GM19395 (cell line): ENCODE data around the gene B3GNT7.
A peak's percentile ranks its signal among the peaks of the same experiment; 100 is the strongest.
"Not testable (repeated sequence)": the region's sequence is repeated elsewhere in the genome, so short reads cannot be mapped to it uniquely, and the experiment has no call there.

Source experiments
- ATAC-seq: cut with Tn5 transposase; IDR thresholded peaks from one replicate; pipeline ENCODE4 v1.9.1; 2021; ENCODE audit warnings: mild to moderate bottlenecking, moderate library complexity; ENCODE audit not compliant: unreplicated experiment

Gene B3GNT7

DNA sequence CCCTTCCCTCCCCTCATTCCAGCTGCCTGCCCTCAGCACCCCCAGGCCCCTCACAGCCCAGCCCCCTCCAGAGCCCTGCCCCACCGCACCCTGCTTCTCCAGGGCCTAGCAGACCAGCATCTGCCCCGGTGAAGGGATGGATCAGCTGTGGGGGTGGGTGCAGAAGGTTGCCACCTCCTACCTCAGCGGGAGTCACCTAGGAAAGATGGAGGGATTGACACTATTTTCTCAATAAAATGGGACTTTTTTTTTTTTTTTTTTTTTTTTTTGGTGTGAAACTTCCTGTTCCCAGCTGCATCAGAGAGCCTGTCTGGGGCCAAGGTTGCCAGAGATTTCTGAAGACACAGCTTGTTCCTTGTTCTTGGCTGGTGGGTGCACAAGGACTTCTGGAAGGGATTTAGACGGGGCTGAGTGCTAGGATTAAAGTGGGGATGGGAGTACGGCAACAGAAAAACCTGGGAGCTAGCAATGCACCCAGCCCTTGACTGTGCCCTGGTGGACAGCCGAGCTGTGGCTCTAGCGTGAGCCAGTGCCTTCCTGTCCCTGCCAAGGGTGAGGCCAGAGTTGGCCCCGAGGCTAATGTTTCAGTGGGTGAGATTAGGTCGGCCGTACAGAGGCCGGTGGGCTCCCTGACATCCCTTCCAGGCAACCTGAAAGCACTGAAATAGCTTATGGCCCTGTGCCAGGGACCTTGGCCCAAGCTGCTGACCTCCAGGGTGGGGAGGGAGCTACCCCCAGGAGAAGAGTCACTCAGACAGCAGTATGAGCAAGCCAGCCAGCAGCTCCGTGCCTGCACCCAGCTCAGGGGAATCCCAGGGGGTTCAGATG lies 4.6 kb downstream of the B3GNT7 start:
- ATAC-seq: no peak

DNA sequence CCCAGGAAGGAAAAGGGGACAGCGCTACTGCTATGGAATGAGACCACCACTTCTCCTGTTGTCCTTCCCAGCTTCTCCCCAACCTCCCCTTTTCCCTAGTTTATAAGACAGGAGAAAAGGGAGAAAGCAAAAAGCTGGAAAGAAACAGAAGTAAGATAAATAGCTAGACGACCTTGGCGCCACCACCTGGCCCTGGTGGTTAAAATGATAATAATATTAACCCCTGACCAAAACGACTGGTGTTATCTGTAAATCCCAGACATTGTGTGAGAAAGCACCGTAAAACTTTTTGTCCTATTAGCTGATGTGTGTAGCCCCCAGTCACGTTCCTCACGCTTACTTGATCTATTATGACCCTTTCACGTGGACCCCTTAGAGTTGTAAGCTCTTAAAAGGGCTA lies 5.2 kb downstream of the B3GNT7 start:
- ATAC-seq: not testable (repeated sequence)

DNA sequence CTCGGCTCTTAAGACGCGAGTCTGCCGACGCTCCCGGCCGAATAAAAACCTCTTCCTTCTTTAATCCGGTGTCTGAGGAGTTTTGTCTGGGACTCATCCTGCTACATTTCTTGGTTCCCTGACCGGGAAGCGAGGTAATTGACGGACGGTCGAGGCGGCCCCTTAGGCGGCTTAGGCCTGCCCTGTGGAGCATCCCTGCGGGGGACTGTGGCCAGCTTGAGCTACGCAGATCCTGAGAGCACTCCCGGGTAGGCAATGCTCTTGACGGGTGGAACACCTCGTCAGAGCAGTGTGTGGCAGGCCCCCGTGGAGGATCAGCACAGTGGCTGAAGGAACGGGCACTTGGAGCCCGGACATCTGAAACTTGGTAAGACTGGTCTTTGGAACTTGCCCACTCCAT lies 5.6 kb downstream of the B3GNT7 start:
- ATAC-seq: not testable (repeated sequence)

DNA sequence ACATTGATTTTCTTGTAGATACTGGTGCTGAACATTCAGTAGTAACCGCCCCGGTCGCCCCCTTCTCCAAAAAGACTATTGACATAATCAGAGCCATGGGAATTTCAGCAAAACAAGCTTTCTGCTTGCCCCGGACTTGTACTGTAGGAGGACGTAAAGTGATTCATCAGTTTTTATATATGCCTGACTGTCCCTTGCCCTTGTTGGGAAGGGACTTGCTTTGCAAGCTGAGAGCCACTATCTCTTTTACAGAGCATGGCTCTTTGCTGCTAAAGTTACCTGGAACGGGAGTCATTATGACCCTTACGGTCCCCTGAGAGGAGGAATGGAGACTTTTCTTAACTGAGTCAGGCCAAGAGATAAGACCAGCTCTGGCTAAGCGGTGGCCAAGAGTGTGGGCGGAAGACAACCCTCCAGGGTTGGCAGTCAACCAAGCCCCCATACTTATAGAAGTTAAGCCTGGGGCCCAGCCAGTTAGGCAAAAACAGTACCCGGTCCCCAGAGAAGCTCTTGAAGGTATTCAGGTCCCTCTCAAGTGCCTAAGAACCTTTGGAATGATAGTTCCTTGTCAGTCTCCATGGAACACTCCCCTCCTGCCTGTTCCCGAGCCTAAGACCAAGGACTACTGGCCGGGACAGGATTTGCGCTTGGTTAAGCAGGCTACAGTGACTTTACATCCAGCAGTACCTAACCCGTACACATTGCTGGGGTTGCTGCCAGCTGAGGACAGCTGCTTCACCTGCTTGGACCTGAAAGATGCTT lies 8.1 kb downstream of the B3GNT7 start:
- ATAC-seq: not testable (repeated sequence)

DNA sequence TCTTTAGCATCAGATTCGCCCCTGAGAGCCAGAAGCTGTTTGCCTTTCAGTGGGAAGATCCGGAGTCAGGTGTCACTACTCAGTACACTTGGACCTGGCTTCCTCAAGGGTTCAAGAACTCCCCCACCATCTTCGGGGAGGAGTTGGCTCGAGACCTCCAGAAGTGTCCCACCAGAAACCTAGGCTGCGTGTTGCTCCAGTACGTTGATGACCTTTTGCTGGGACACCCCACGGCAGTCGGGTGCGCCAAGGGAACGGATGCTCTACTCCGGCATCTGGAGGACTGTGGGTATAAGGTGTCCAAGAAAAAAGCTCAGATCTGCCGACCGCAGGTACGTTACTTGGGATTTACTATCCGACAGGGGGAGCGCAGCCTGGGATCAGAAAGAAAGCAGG lies 8.7 kb downstream of the B3GNT7 start:
- not testable (repeated sequence) for ATAC-seq

DNA sequence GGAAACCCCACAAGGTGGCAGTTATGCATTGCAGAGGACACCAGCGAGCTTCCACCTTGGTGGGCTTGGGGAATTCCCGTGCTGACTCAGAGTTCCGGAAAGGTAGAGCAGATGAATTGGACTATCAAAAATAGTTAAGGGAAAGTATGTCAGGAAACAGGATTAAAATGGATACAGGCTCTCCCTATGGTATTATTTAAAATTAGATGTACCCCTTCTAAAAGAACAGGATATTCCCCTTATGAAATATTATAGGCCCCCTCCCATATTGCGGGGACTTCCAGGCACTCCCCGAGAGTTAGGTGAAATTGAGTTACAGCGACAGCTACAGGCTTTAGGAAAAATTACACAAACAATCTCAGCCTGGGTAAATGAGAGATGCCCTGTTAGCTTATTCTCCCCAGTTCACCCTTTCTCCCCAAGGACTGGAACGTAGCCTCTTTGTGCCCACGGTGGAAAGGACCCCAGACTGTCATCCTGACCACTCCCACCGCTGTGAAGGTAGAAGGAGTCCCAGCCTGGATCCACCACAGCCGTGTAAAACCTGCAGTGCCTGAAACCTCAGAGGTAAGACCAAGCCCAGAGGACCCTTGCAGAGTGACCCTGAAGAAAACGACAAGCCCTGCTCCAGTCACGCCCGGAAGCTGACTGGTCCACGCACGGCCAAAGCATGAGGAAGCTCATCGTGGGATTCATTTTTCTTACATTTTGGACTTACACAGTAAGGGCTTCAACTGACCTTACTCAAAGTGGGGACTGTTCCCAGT lies 10.3 kb downstream of the B3GNT7 start:
- ATAC-seq: not testable (repeated sequence)

DNA sequence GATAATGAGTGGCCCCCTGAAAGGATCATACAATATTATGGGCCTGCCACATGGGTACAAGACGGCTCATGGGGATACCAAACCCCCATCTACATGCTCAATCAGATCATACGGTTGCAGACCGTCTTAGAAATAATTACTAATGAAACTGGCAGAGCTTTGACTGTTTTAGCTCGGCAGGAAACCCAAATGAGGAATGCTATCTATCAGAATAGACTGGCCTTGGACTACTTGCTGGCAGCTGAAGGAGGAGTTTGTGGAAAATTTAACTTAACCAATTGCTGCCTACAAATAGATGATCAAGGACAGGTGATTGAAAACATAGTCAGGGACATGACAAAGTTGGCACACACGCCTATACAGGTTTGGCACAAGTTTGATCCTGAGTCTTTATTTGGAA lies 12.2 kb downstream of the B3GNT7 start:
- ATAC-seq: not testable (repeated sequence)

DNA sequence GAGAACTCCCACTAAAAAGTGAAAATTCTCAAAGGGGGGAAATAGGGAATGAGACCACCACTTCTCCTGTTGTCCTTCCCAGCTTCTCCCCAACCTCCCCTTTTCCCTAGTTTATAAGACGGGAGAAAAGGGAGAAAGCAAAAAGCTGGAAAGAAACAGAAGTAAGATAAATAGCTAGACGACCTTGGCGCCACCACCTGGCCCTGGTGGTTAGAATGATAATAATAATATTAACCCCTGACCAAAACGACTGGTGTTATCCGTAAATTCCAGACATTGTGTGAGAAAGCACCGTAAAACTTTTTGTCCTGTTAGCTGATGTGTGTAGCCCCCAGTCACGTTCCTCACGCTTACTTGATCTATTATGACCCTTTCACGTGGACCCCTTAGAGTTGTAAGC lies 12.8 kb downstream of the B3GNT7 start:
- ATAC-seq: not testable (repeated sequence)

DNA sequence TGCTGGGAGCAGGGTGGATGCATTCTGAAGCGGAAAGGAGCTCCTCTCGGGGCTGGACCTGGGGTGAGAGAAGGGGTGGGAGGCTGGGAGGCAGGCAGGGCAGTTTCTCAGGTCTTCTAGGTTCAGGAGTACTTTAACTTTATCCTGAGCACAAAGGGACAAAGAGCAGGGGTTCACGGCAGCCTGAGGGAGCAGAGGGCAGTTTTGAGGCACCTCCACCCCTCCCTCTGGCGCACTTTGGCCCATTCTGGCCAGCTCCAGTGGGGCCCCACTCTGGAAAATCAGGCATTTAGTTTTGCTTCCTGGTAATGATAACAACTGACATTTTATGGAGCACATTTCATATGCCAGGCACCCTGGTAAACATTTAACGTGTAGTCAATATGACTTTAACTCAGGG lies 14.3 kb downstream of the B3GNT7 start:
- no peak for ATAC-seq

DNA sequence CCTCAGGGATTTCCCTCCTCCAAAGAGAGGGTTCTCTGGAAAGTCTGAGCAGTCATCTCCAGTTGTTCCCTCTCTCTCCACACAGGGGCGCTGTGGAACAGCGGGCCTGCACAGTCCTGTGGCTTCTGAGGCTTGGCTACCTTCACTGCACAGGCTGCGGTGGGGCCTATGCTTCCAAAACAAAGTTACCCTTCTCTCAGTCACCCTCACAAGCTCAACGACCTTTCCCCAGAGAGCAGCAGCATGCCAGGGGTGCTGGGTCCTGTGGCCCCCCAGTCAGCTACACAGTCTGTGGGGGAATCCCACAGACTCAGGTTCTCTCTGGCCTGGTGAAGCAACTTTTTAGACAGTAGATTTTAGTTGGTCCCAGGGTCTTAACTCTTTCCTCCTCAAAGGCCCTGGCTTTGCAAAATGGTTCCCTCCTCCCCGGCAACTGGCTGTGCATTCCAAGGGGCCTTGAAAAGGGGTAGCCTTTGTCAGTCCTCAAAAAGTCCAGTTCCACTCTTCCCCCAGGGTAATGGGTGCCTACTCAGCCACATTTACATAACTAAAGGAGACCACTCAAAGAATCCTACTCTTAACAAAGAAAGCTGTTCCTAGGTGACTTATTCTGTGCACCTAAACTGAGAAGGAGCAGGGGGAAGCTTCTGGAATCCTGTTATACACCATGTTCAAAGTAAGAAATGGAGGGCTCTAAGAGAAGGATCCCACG lies 14.9 kb downstream of the B3GNT7 start:
- ATAC-seq: no peak

DNA sequence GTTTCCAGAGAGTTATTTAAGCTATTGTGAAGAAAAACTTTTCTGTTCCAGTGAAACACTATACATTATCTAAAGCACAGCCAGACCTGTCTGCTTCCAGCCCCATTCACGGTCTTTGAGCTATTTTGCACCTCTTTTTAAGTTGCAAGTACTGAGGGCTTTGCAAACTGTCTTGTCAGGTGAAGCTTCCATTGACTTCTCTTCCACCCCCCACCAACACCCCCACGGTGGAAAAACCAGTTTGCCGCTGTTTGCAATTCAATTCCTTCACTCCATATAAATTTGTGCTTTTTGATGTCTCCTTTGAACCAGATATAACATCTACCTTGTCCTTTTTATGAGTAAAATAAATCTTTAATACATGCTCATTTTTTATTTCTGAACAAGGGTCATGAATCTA lies 15.7 kb downstream of the B3GNT7 start:
- no peak for ATAC-seq

DNA sequence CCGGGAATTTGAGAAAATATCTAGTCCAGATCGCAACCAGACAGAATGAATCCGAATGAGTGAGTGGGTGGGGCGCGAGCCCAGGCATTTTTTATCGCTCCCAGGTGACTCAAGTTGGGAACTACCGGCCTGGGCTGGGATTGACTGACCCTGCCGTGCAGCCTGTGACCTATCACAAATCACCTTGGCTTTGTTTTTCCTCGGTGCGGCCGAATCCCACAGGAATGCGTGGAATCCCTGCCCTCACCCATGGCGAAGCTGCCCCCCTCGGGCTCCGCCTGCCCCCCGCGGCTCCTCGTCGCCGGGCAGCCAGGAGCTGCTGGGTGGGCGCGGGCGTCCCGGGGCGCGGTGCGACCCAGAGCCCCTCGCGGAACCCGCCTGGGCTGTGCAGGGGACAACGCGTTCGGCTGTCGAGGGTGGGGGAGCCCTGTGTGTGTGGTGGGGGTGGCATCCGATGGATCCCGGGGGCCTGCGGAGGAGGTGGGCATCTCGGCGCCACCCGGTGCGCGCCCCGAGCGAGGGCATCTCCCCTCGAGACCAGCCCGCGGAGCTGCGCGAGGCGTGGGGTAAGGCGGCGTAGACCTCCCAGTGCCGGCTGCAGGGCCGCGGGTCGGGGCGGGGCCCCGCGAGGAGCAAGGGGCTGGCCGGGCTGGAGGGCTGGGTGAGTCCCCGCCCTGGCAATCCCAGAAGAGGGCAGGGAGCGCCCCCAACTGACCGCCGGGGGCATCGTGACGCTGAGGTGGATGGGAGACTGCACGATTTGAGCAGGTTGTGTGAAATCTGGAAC lies 16.5 kb downstream of the B3GNT7 start:
- ATAC-seq: peak; percentile 95

DNA sequence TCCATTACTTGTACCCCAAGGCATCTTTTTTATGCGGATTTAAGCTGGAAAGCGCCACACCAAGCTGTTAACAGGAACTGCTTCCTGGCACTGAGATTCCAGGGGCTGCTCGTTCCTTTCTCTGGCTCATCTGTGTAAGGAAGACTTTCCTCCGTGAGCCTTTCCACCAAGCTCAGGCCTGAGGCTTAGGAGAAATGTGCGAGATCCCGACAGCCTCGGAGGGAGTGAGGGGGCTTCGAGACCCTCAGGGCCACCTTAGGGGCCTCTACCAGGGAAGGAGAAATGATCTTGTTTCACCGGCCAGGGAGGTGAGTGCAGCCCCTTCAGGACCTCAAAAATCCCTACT lies 17.1 kb downstream of the B3GNT7 start:
- peak; percentile 5 for ATAC-seq

DNA sequence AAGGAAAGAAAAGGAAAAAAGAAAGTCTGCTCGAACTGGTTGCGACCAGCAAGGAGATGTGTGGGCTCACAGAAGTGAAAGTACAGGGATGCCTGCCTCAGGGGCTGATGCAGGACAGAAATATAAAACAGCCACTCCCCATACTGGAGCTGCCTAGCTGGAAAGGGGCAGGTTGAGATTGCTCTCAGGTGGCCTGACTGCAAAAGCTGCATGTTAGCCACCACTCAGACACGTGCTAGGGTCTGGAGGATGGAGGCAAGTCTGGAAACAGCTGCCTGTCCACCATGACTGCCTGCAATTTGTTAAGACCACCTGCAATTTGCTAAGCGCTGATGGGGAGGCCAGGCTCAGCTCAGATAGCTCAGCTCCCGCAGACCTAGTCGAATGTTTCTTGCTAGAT lies 17.9 kb downstream of the B3GNT7 start:
- no peak for ATAC-seq

DNA sequence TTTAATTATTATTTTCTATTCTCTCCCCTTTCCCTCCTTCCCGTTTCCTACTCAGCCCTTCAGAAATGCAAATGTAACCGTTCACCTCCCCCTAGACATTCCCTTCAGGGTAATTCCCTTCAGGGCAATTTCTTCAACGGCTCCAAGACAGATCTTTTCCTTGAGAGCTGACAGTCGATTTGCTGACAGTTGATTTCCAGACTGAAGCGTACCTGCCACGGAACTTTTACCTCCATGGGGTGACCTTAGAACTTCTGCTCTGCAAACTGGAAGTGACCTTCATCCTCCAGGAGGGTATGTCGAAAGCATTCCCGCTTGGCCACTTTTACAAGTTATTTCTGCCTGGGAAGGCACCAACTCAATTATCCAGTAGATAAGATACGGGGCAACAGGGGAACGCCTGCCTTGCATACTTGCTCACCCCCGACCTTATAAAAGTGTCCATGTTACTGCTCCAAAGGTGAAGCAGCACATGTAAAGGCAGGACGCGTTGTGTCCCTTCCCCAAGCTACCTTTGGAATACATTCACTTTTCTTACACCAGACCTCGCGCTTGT lies 18.5 kb downstream of the B3GNT7 start:
- ATAC-seq: no peak

DNA sequence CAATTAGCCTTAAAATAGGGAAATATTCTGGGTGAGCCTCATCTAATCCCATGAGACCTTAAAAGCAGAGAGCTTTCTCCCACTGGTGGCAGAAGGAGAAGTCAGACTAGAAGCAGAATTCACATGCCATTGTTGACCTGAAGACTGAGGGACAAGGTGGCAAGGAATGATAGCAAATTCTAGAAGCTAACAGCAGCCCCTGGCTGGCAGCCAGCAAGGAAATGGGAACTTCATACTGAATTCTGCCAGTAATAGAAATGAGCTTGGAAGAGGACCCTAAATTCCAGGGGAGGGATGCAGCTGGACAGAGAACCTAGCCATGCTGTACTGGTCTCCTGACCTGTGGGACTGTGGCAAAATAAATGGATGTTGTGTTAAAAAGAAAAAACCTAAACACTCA lies 19.5 kb downstream of the B3GNT7 start:
- no peak for ATAC-seq

DNA sequence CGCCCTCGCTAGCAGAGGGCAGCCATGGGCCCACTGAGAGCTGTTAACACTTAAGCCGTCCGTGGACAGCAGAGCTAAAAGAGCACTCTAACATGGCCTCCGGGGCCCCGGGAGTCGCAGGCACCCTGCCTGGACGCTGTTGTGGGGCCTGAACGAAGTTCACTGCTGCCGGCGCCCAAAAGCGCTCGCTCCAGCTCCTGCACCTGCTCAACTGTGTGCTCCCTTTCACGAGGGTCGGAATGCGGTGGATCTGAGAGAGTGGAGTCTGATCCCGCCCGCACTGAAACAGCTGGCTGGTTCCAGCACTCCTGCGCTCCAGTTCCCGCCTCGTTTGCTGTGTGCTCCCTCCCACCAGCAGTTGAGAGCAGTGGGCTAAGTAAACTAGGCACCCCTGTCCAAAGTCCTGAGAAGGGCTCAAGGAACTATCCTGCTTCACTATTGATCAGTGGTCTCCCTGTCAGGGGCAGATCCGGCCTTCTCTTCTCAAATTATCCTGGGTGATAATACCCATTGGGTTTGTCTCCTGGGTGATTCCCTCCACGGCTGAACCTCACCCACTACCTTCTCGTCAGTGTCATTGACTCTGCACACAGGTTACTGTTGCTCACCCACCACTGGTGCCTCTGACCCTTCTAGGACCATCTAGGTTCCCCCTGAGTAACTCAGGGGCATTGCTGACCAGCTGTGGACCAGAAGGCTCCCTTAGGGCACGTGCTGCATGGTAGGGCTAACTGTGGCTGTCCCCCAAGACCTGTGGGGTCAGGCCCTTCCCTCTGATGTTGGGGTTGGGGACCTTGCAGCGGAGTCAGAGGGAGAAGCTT lies 23.5 kb downstream of the B3GNT7 start:
- ATAC-seq: no peak

DNA sequence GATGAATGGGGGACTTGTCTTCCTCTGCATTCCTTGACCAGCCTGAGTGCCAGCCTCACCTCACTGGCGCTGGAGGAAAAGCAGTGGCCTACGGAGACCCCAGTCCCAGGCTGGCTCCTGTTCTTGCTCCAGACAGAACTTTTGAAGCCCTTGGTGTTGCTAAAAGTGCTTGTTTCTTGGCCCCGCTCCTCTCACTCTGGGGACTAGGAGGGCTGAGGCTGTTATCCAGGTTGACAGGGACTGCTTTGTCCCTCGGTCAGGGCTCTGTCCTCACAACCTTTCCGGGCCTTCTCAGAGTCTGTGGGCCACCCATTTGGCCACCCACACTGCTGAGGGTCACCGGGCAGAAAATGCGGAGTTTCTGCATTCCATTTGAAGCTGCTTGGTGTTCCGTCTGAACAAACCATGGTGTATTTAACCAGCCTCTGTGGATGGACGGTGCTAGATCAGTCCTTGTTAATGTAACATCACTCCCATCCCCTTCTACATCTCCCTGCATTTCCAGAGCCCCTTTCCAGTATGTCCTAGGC lies 25.6 kb downstream of the B3GNT7 start:
- ATAC-seq: no peak

DNA sequence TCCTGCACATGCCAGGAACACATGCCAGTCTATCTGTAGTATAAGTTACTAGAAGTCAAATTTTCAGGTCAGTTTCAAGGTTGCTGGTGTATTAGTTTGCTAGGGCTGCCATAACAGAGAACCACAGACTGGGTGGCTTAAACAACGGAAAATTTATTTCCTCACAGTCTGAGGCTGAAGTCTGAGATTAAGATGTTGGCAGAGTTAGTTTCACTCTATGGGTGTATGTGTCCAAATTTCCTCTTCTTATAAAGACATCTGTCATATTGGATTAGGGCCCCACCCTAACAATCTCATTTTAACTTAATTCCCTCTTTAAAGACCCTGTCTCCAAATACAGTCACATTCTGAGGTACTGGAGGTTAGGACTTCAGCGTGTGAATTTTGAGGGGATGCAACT lies 26.5 kb downstream of the B3GNT7 start:
- ATAC-seq: no peak
